Calu3 (cell line): ENCODE results near the gene DUSP14. TPM values are rescaled to one million over a fixed set of nuclear protein-coding genes. Genes with fewer than 3 reads are reported as not detected.

ENCODE experiments used
- BruUV-seq: library from RNA; stranded (reverse); fragments of 400-500 nt; replicated peaks from 2 replicates; lab custom pipeline; 2021; lab: Mats Ljungman, UMichigan
- CTCF ChIA-PET: fragments of 300-600 bp; sonication (Branson Sonifier 250); formaldehyde crosslinking; loops from one replicate; lab custom pipeline; 2022; ENCODE audit warnings: antibody characterized with exemption; lab: Charles Lee
- DNase-seq: peaks from one replicate; pipeline ENCODE4 v3.0.0; 2022
- H3K27ac Mint-ChIP-seq: one replicate; pipeline ENCODE4 v1.8.0; 2022; ENCODE audit warnings: mixed read lengths; ENCODE audit not compliant: unreplicated experiment
- H3K27me3 Mint-ChIP-seq: one replicate; pipeline ENCODE4 v1.8.0; 2022; ENCODE audit warnings: mixed read lengths; ENCODE audit not compliant: unreplicated experiment
- H3K36me3 Mint-ChIP-seq: one replicate; pipeline ENCODE4 v1.8.0; 2022; ENCODE audit warnings: mild to moderate bottlenecking, moderate library complexity, mixed read lengths; ENCODE audit not compliant: insufficient read depth, unreplicated experiment
- H3K4me1 Mint-ChIP-seq: one replicate; pipeline ENCODE4 v1.8.0; 2022; ENCODE audit warnings: mild to moderate bottlenecking, low read depth, mixed read lengths; ENCODE audit not compliant: unreplicated experiment
- H3K4me3 Mint-ChIP-seq: one replicate; pipeline ENCODE4 v1.8.0; 2022; ENCODE audit warnings: mild to moderate bottlenecking, low read depth, moderate library complexity, mixed read lengths; ENCODE audit not compliant: unreplicated experiment
- H3K9me3 Mint-ChIP-seq: one replicate; pipeline ENCODE4 v1.8.0; 2022; ENCODE audit warnings: low read depth, mixed read lengths; ENCODE audit not compliant: unreplicated experiment
- intact Hi-C: fragments of 100-400 bp; cut with micrococcal nuclease; formaldehyde crosslinking; loops from one replicate; pipeline ENCODE4 v1.10.0; 2022; ENCODE audit not compliant: unreplicated experiment
- total RNA-seq: library from RNA; stranded (reverse); gene quantifications from 2 replicates; pipeline ENCODE4 v1.2.3, GENCODE V29; 2022
- TF ChIP-seq, protein P1 (sequence below): fragments of 200-600 bp; IDR thresholded peaks from one replicate; pipeline ENCODE4 v1.8.0; 2022; ENCODE audit warnings: antibody characterized with exemption; ENCODE audit not compliant: unreplicated experiment

Gene DUSP14
- total RNA-seq, 1 experiment from 2014 or later: 75.2 TPM

DNA sequence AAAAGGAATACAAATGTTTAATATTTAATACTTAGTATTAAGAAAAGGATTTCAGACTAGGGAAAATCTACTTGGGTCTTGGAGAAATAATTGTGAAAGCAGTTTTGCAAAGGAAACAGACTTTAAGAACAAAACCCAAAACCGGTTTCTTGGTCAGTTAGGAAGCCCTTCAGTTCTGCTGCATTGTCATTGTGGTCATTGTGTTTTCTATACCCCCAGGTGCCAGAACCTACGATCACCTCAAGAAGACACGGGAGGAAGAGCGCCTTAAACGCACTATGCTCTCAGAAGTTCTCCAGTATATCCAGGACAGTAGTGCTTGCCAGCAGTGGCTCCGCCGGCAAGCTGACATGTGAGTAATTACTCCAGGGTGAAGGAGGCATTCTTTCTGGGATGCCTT is 19.5 kb upstream of the DUSP14 start:
- DNase-seq: no peak
- intact Hi-C loops: no loop called here
- Mint-ChIP-seq H3K4me1 (peaks cover 10% of the 10 kb centered on the region), H3K9me3 (no peaks in the 10 kb centered on the region), H3K27ac (no peak overlapping the region), H3K27me3 (no peaks in the 10 kb centered on the region), H3K4me3 (no peak overlapping the region), H3K36me3 (peaks cover 62% of the 10 kb centered on the region)
- TF ChIP-seq, protein P1, sequence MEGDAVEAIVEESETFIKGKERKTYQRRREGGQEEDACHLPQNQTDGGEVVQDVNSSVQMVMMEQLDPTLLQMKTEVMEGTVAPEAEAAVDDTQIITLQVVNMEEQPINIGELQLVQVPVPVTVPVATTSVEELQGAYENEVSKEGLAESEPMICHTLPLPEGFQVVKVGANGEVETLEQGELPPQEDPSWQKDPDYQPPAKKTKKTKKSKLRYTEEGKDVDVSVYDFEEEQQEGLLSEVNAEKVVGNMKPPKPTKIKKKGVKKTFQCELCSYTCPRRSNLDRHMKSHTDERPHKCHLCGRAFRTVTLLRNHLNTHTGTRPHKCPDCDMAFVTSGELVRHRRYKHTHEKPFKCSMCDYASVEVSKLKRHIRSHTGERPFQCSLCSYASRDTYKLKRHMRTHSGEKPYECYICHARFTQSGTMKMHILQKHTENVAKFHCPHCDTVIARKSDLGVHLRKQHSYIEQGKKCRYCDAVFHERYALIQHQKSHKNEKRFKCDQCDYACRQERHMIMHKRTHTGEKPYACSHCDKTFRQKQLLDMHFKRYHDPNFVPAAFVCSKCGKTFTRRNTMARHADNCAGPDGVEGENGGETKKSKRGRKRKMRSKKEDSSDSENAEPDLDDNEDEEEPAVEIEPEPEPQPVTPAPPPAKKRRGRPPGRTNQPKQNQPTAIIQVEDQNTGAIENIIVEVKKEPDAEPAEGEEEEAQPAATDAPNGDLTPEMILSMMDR: no peak
- CTCF ChIA-PET: no interaction called here
- no TSS peak for BruUV-seq

DNA sequence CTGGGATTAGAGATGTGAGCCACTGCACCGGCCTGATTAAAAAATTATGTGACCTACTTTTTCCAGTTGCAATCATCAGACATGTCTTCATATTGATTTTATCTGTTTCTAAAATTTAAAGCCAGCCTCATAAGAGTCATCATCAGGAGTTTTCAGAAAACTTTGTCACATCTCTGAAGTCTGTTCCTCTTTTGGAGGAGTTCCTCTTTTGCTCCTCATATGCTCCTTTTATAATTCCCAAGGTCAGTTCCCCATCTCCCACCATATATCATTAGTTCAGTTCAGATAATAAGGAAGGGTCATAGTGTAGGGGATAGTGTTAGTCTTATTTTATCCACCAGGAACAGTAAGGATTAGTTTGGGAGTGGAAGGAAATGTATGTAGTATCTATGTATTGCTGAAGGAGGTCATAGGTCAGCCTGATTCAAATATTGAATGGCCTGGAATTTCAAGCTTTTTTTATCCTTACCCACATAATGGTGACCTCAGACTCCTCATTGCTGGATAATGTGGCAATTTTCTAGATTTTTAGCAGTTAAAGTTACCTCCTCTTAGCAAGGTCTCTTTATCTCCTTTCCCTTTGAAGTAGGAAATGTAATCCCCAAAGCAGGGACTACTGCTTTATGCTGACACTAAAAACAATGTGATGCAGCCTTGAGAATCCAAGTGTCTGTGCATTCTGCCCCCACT is 13.8 kb upstream of the DUSP14 start:
- H3K27ac Mint-ChIP-seq: peak overlapping the region; percentile 34
- no TSS peak for BruUV-seq
- no peak for DNase-seq
- peaks cover 68% of the 10 kb centered on the region for H3K36me3 Mint-ChIP-seq
- TF ChIP-seq, protein P1: no peak
- H3K4me1 Mint-ChIP-seq: peaks cover 21% of the 10 kb centered on the region
- CTCF ChIA-PET: interaction anchor here (0.6 to 3.2 kb wide), 6 partner anchors 9 to 115 kb away, joined by 3 to 12 read pairs (median 4); no protein-coding TSS in a partner anchor
- no peak overlapping the region for H3K4me3 Mint-ChIP-seq
- H3K27me3 Mint-ChIP-seq: no peaks in the 10 kb centered on the region
- intact Hi-C loops: no loop called here
- no peaks in the 10 kb centered on the region for H3K9me3 Mint-ChIP-seq

DNA sequence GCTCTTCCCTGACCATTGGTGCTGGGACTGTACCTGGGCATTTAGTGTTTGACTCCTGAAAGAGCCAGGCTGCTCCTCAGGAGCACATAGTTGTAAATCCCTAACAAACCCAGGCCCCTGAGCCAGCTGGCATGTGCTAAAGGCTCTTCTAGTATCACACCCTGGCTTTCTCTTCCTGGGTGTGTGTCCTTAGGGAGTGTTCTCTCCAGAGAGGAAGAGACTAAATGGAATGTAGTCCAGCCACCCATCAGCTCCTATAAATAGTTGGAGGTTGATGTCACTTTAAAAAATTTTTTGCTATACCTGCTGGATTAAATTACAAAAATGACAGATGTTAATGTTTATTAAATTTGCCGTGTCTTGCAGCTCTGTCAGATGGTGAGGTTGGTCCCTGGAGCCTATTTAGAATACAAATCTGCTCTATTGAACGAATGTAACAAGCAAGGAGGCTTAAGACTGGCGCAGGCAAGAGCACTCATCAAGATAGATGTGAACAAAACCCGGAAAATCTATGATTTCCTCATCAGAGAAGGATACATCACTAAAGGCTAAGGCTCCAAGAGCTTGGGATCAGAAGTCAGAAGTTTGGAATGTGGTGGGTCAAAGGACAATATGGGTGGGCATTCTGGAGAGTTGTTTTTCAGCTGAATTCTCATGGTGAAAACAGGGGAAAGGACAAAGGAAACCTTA is 13.1 kb upstream of the DUSP14 start:
- intact Hi-C loops: no loop called here
- DNase-seq: peak; percentile 50
- no TSS peak for BruUV-seq
- peaks cover 21% of the 10 kb centered on the region for H3K4me1 Mint-ChIP-seq
- H3K9me3 Mint-ChIP-seq: no peaks in the 10 kb centered on the region
- H3K36me3 Mint-ChIP-seq: peaks cover 63% of the 10 kb centered on the region
- TF ChIP-seq, protein P1: no peak
- no peaks in the 10 kb centered on the region for H3K27me3 Mint-ChIP-seq
- H3K4me3 Mint-ChIP-seq: no peak overlapping the region
- CTCF ChIA-PET: interaction anchor here (0.6 to 3.2 kb wide), 10 partner anchors 8 to 116 kb away, joined by 3 to 12 read pairs (median 4); no protein-coding TSS in a partner anchor
- H3K27ac Mint-ChIP-seq: peak overlapping the region; percentile 34

DNA sequence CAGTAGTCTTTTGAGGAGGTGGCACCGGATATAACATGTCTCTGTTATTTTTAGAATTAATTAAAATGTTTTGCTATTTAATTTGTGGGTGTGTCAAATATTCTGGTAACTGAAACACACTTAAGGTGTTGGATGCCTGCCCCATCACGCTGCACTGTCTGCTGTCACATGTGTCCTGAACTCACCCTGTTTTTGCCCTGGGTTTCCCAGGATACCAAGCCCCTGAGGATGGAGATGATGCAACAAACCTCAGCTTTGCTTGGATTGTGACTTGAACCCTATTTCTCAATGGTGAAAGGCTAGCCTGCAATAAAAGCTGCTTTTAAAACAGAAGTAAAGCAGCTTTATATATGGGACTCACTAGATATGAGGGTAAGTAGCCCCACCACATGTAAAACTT is 11.5 kb upstream of the DUSP14 start:
- H3K9me3 Mint-ChIP-seq: no peaks in the 10 kb centered on the region
- CTCF ChIA-PET: interaction anchor here (0.6 to 3.2 kb wide), 2 partner anchors 10 to 19 kb away, joined by 4 to 12 read pairs; no protein-coding TSS in a partner anchor
- no peak for DNase-seq
- TF ChIP-seq, protein P1: no peak
- no TSS peak for BruUV-seq
- peaks cover 26% of the 10 kb centered on the region for H3K4me1 Mint-ChIP-seq
- intact Hi-C loops: no loop called here
- H3K4me3 Mint-ChIP-seq: no peak overlapping the region
- H3K27me3 Mint-ChIP-seq: no peaks in the 10 kb centered on the region
- H3K27ac Mint-ChIP-seq: no peak overlapping the region
- H3K36me3 Mint-ChIP-seq: peaks cover 56% of the 10 kb centered on the region
